ENCODE data around the gene GRB10.

DNA sequence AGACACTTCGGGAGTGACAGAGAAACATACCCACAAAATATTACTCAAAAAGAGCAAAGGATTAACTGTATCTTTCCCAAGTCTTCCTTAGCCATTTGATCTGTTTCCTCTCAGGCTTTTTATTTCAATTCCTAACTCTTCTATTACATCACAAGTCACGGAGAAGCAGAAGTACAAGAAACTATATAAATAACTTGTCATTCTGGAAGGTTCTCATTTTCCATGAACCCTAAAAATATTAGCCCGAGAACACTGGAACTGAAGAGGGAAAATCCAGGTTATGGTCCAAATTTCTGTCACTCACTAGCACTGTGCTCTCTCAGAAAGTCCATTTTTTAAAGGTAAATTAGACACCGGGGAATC, 98.0 kb downstream of the GRB10 start:
- TF ChIP-seq, protein P1, sequence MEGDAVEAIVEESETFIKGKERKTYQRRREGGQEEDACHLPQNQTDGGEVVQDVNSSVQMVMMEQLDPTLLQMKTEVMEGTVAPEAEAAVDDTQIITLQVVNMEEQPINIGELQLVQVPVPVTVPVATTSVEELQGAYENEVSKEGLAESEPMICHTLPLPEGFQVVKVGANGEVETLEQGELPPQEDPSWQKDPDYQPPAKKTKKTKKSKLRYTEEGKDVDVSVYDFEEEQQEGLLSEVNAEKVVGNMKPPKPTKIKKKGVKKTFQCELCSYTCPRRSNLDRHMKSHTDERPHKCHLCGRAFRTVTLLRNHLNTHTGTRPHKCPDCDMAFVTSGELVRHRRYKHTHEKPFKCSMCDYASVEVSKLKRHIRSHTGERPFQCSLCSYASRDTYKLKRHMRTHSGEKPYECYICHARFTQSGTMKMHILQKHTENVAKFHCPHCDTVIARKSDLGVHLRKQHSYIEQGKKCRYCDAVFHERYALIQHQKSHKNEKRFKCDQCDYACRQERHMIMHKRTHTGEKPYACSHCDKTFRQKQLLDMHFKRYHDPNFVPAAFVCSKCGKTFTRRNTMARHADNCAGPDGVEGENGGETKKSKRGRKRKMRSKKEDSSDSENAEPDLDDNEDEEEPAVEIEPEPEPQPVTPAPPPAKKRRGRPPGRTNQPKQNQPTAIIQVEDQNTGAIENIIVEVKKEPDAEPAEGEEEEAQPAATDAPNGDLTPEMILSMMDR (IDR thresholded peaks at IDR 0.05) = no peak
- TF ChIP-seq POLR2A (IDR thresholded peaks at IDR 0.05) = no peak
